ENCODE data around the gene CREB3L2.
"Not testable (repeated sequence)": the region's sequence is repeated elsewhere in the genome, so short reads cannot be mapped to it uniquely, and the experiment has no call there.

The CREB3L2 gene

GRCh38 chr7:137974766-137975165 lies 27.1 kb downstream of the CREB3L2 start:
- peaks cover 2% of the 10 kb centered on the region for H3K36me3 Mint-ChIP-seq
- no peaks in the 10 kb centered on the region for H3K9me3 Mint-ChIP-seq
- H3K4me3 Mint-ChIP-seq, result no peak overlapping the region
- no peaks in the 10 kb centered on the region for H3K27me3 Mint-ChIP-seq
- H3K27ac Mint-ChIP-seq, result no peak overlapping the region
- H3K4me1 Mint-ChIP-seq, result no peaks in the 10 kb centered on the region

DNA sequence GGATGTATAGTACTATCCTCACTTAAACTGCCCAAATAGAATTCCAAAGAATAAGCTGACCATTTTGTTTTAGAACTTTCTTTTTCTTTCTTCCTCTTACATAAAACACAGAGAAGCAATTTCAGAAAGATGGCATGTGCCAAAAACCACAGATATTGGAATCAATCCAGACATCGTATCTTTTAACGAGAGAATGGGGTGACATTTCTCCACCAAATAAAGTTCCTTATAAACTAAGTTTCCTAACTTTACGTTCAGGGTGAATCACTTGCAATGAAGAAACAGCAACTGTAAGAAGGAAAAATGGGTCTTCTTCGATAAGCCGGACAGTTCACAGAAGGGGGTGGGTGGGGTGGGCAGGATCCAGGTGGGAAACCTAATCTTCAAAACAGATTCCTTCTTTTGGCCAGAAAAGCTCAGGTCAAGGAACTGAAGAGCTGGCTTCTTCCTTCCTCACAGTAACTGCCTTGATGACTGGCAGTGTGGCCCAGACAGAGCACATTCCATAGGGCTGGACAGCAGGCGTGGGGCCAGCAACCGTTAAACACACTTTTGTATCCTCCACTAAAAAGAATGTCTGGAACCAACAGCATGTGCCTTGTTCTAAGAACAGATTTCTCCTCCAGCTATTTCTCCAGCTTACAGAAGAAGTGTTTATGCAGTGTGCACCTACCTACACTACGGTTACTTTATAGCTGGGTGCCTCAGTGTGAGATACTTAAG lies 31.5 kb downstream of the CREB3L2 start:
- no peaks in the 10 kb centered on the region for H3K27me3 Mint-ChIP-seq
- H3K9me3 Mint-ChIP-seq, result no peaks in the 10 kb centered on the region
- no peak overlapping the region for H3K4me3 Mint-ChIP-seq
- H3K4me1 Mint-ChIP-seq, result peaks cover 23% of the 10 kb centered on the region
- H3K36me3 Mint-ChIP-seq, result peaks cover 4% of the 10 kb centered on the region
- H3K27ac Mint-ChIP-seq, result no peak overlapping the region

GRCh38 chr7:137969828-137970227 lies 32.1 kb downstream of the CREB3L2 start:
- Mint-ChIP-seq H3K9me3 (no peaks in the 10 kb centered on the region), H3K27ac (no peak overlapping the region), H3K4me3 (no peak overlapping the region), H3K4me1 (peaks cover 23% of the 10 kb centered on the region), H3K27me3 (no peaks in the 10 kb centered on the region), H3K36me3 (peaks cover 4% of the 10 kb centered on the region)

DNA sequence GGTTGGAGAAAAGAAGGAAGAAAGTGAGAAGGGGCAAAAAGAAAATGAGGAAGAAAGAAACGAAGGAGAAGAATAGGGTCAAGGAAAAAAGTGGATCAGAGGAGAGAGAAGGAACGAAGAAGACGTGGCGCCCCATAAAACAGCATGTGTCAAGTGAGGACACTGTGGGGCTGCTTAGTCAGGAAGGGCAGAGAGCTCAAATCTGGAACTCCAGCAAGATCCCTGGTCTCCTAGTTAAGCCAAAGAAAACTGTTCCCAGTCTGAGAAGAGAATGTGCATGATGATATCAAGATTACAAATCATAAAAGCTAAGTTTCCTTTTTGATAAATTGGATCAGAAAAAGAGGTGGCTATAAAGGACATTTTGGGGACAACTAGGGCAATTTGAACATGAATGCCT lies 33.0 kb downstream of the CREB3L2 start:
- peaks cover 4% of the 10 kb centered on the region for H3K36me3 Mint-ChIP-seq
- H3K27me3 Mint-ChIP-seq, result no peaks in the 10 kb centered on the region
- no peak overlapping the region for H3K4me3 Mint-ChIP-seq
- H3K9me3 Mint-ChIP-seq, result no peaks in the 10 kb centered on the region
- peaks cover 23% of the 10 kb centered on the region for H3K4me1 Mint-ChIP-seq
- no peak overlapping the region for H3K27ac Mint-ChIP-seq

DNA sequence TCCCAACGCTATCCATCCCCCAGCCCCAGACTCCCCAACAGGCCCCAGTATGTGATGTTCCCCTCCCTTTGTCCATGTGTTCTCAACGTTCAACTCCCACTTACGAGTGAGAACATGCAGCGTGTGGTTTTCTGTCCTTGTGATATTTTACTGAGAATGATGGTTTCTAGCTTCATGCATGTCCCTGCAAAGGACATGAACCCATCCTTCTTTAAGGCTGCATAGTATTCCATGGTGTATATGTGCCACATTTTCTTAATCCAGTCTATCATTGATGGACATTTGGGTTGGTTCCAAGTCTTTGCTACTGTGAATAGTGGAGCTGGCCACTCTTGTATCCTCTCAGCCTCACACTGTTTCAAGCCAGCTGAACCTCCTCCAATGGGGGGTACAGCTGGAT lies 33.5 kb downstream of the CREB3L2 start:
- not testable (repeated sequence) for H3K4me3 Mint-ChIP-seq, H3K27ac Mint-ChIP-seq

DNA sequence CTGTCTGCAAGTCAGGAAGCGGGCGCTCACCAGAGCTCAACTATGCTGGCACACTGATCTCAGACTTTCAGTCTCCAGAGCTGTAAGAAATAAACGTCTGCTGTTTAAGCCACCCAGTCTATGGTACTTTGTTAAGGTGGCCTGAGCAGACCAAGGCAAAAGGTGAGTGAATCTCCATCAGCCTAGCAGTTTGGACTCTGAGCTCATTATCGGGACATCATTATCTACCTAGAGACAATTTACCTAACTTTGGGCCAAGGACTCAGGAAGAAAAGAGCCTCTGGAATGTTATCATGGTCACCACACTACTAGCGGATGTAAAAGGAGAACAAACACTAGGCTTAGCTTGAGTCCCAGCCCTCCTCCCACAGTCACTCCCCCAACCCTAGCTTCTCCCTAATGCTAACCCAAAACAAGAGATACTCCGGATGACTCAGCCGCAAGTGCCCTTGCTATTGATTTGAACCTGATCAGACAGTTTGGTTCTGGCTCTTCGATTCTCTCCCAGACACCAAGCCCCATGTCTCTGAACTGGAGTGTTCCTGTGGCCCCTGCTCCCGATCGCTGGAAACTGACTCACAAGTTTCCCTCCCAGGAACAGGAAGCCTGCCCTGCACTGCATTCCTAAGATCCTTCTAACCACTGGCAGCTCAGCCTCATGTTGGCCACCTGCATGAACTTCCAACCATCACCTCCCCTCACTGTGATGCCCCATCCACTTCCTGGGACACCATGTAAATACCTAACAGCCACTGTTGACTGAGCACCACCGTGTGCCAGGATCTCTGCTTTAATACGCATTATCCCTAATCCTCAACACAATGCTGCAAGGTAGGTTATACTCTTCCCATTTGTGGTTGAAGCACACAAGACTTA lies 34.5 kb downstream of the CREB3L2 start:
- H3K4me3 Mint-ChIP-seq, result no peak overlapping the region
- H3K9me3 Mint-ChIP-seq, result no peaks in the 10 kb centered on the region
- H3K36me3 Mint-ChIP-seq, result peaks cover 10% of the 10 kb centered on the region
- peaks cover 23% of the 10 kb centered on the region for H3K4me1 Mint-ChIP-seq
- no peak overlapping the region for H3K27ac Mint-ChIP-seq
- no peaks in the 10 kb centered on the region for H3K27me3 Mint-ChIP-seq

More for the DNA sequence above, 33.5 kb downstream of the CREB3L2 start:
- H3K4me1 Mint-ChIP-seq, result peaks cover 23% of the 10 kb centered on the region
- H3K36me3 Mint-ChIP-seq, H3K9me3 Mint-ChIP-seq, H3K27me3 Mint-ChIP-seq: not testable (repeated sequence)

DNA sequence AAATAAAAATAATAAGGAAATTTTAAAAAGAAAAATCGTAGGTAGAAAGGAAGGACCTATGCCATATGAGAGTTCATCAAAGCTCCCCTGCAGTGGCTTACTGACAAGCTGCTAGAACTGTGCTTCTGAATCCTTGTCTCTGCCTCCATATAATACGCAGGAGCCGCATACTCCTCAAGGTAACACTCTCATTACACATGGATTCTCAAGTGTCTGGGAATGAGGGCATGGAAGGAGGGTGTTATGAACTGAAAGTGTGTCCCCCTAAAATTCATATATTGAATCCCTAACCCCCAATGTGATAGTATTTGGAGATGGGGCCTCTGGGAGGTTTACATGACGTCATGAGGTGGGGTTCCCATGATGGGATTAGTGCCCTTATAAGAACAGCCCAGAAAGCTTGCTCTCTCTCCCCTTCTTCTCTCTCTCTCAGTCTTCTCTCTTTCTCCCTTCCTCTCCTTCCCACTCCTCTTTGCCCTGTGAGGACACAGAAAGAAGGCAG lies 35.2 kb downstream of the CREB3L2 start:
- H3K27ac Mint-ChIP-seq, result no peak overlapping the region

GRCh38 chr7:137965942-137966640 lies 35.8 kb downstream of the CREB3L2 start:
- Mint-ChIP-seq H3K4me3 (peak overlapping the region; percentile 7), H3K9me3 (no peaks in the 10 kb centered on the region), H3K27me3 (no peaks in the 10 kb centered on the region), H3K36me3 (peaks cover 14% of the 10 kb centered on the region), H3K27ac (no peak overlapping the region), H3K4me1 (peaks cover 30% of the 10 kb centered on the region)

More for the DNA sequence above, 35.2 kb downstream of the CREB3L2 start:
- Mint-ChIP-seq H3K4me3 (no peak overlapping the region), H3K4me1 (peaks cover 25% of the 10 kb centered on the region), H3K9me3 (no peaks in the 10 kb centered on the region), H3K27me3 (no peaks in the 10 kb centered on the region), H3K36me3 (peaks cover 13% of the 10 kb centered on the region)

- peaks cover 30% of the 10 kb centered on the region for H3K4me1 Mint-ChIP-seq
- H3K27me3 Mint-ChIP-seq, result no peaks in the 10 kb centered on the region
- no peak overlapping the region for H3K27ac Mint-ChIP-seq
- H3K4me3 Mint-ChIP-seq, result no peak overlapping the region
- peaks cover 14% of the 10 kb centered on the region for H3K36me3 Mint-ChIP-seq
- no peaks in the 10 kb centered on the region for H3K9me3 Mint-ChIP-seq
Measured at GRCh38 chr7:137964824-137965545, 36.9 kb downstream of the CREB3L2 start.

GRCh38 chr7:137962875-137963507 lies 38.9 kb downstream of the CREB3L2 start:
- Mint-ChIP-seq H3K27ac (no peak overlapping the region), H3K9me3 (no peaks in the 10 kb centered on the region), H3K36me3 (peaks cover 20% of the 10 kb centered on the region), H3K27me3 (no peaks in the 10 kb centered on the region), H3K4me1 (peaks cover 30% of the 10 kb centered on the region), H3K4me3 (no peak overlapping the region)

- H3K27ac Mint-ChIP-seq, result no peak overlapping the region
- H3K9me3 Mint-ChIP-seq, result no peaks in the 10 kb centered on the region
- peaks cover 18% of the 10 kb centered on the region for H3K36me3 Mint-ChIP-seq
- H3K27me3 Mint-ChIP-seq, result no peaks in the 10 kb centered on the region
- peaks cover 25% of the 10 kb centered on the region for H3K4me1 Mint-ChIP-seq
- no peak overlapping the region for H3K4me3 Mint-ChIP-seq
Measured at GRCh38 chr7:137962491-137962874, 39.4 kb downstream of the CREB3L2 start.

- H3K9me3 Mint-ChIP-seq, result no peaks in the 10 kb centered on the region
- peaks cover 24% of the 10 kb centered on the region for H3K36me3 Mint-ChIP-seq
- H3K4me3 Mint-ChIP-seq, result no peak overlapping the region
- no peak overlapping the region for H3K27ac Mint-ChIP-seq
- peaks cover 15% of the 10 kb centered on the region for H3K4me1 Mint-ChIP-seq
- no peaks in the 10 kb centered on the region for H3K27me3 Mint-ChIP-seq
Measured at GRCh38 chr7:137961200-137962177, 40.4 kb downstream of the CREB3L2 start.

- Mint-ChIP-seq H3K36me3 (peaks cover 24% of the 10 kb centered on the region), H3K4me3 (no peak overlapping the region), H3K27me3 (no peaks in the 10 kb centered on the region), H3K9me3 (no peaks in the 10 kb centered on the region), H3K4me1 (peaks cover 7% of the 10 kb centered on the region), H3K27ac (no peak overlapping the region)
Measured at GRCh38 chr7:137960020-137960419, 41.9 kb downstream of the CREB3L2 start.

Measured in activated naive CD4-positive, alpha-beta T cell treated with anti-CD3 and anti-CD28 coated beads, Interleukin-2, amount 50 U/mL, for 24 hours (primary cell).